NCI-H1105 (cell line): ENCODE results near the gene PCDHGA1.

Experiments
- DNase-seq: peaks from one replicate; lab custom pipeline; 2025; lab: John Stamatoyannopoulos, UW

PCDHGA1 gene

GRCh38 chr5:141512911-141513626 is 182.8 kb downstream of the PCDHGA1 start:
- peak; percentile 15 for DNase-seq

GRCh38 chr5:141513627-141514329 is 183.5 kb downstream of the PCDHGA1 start:
- peak; percentile 59 for DNase-seq

GRCh38 chr5:141514330-141515133 is 184.2 kb downstream of the PCDHGA1 start:
- no peak for DNase-seq

- DNase-seq: no peak
Measured at GRCh38 chr5:141515141-141515540, 184.8 kb downstream of the PCDHGA1 start.

GRCh38 chr5:141515946-141516671 is 185.8 kb downstream of the PCDHGA1 start:
- no peak for DNase-seq

GRCh38 chr5:141516672-141517025 is 186.3 kb downstream of the PCDHGA1 start:
- no peak for DNase-seq

- no peak for DNase-seq
Measured at GRCh38 chr5:141517312-141517711, 187.0 kb downstream of the PCDHGA1 start.

GRCh38 chr5:141517880-141518617 is 187.7 kb downstream of the PCDHGA1 start:
- DNase-seq: no peak

GRCh38 chr5:141518618-141519015 is 188.3 kb downstream of the PCDHGA1 start:
- DNase-seq: no peak

- DNase-seq: no peak
Measured at GRCh38 chr5:141519605-141520565, 189.6 kb downstream of the PCDHGA1 start.

- DNase-seq: no peak
Measured at GRCh38 chr5:141521244-141521781, 191.0 kb downstream of the PCDHGA1 start.

GRCh38 chr5:141522301-141522700 is 192.0 kb downstream of the PCDHGA1 start:
- no peak for DNase-seq

- no peak for DNase-seq
Measured at GRCh38 chr5:141523991-141524390, 193.7 kb downstream of the PCDHGA1 start.

GRCh38 chr5:141524604-141525597 is 194.6 kb downstream of the PCDHGA1 start:
- DNase-seq: peak; percentile 48

- DNase-seq: no peak
Measured at GRCh38 chr5:141525653-141526052, 195.3 kb downstream of the PCDHGA1 start.

- DNase-seq: no peak
Measured at GRCh38 chr5:141527426-141527825, 197.1 kb downstream of the PCDHGA1 start.

- DNase-seq: no peak
Measured at GRCh38 chr5:141528291-141528984, 198.1 kb downstream of the PCDHGA1 start.

- DNase-seq: no peak
Measured at GRCh38 chr5:141529002-141529401, 198.7 kb downstream of the PCDHGA1 start.
